ENCODE results near the gene PRH1.

The PRH1 gene

DNA sequence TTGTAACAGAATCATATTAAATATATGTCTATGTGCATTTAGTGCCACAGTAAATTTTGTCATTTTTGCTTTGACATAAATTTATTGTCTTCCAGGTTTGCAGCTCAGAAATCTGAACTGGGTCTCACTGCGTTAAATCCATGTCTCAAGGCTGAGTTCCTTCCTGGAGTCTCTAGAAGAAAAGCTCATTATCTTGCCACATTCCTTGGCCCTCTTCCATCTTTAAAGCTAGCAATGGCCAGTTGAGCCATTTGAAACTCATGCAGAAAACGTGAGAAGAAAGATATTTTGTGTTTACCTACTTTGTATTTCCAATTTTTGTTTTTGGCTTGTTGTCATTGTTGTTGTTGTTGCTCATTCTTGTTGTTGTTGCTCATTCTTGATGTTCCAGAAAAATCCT, 10.7 kb downstream of the PRH1 start:
- Histone ChIP-seq H3K36me3 (ENCODE audit: control insufficient read depth in 1 of 2, insufficient read depth in 2 of 2, low read length in 2 of 2) (peaks cover 0 to 3% of the 10 kb centered on the region in 2 experiments), H3K23ac (ENCODE audit: low read length) (no peak overlapping the region), H2AK5ac (ENCODE audit: low read length) (no peak overlapping the region), H3K4me3 (ENCODE audit: low read depth, low read length) (no peak overlapping the region), H3K18ac (ENCODE audit: low read length) (no peak overlapping the region), H4K91ac (ENCODE audit: low read depth, low read length) (no peak overlapping the region), H4K8ac (ENCODE audit: low read depth, low read length) (no peak overlapping the region), H2BK120ac (ENCODE audit: insufficient read depth, low read length, poor library complexity) (no peak overlapping the region), H3K27me3 (ENCODE audit: insufficient read depth, low read length) (no peaks in the 10 kb centered on the region), H2BK12ac (ENCODE audit: low read length) (no peak overlapping the region), H3K9me3 (ENCODE audit: insufficient read depth, low read depth, low read length) (no peaks in the 10 kb centered on the region), H3K4me1 (ENCODE audit: control insufficient read depth in 1 of 2, insufficient read depth in 2 of 2, low read length in 2 of 2) (no peaks in the 10 kb centered on the region), H2AFZ (ENCODE audit: insufficient read depth, low read length, poor library complexity) (no peak overlapping the region), H3K9ac (ENCODE audit: low read length) (no peak overlapping the region), H4K12ac (ENCODE audit: low read depth, low read length) (no peak overlapping the region), H3K27ac (ENCODE audit: low read depth, low read length) (no peak overlapping the region), H3K79me1 (ENCODE audit: low read length) (no peaks in the 10 kb centered on the region), H3K14ac (ENCODE audit: low read length) (no peak overlapping the region), H3K79me2 (ENCODE audit: control insufficient read depth, insufficient read depth, low read length, poor library complexity) (no peaks in the 10 kb centered on the region), H3K4ac (ENCODE audit: low read depth, low read length) (no peak overlapping the region), H2BK5ac (ENCODE audit: low read depth, low read length, poor library complexity) (no peak overlapping the region), H3K4me2 (ENCODE audit: low read length) (no peak overlapping the region)
- no CpG with 5 or more reads among the region's 2 CpGs for WGBS (ENCODE audit: extremely low coverage, insufficient coverage, insufficient read length)
- DNase-seq: no peak

DNA sequence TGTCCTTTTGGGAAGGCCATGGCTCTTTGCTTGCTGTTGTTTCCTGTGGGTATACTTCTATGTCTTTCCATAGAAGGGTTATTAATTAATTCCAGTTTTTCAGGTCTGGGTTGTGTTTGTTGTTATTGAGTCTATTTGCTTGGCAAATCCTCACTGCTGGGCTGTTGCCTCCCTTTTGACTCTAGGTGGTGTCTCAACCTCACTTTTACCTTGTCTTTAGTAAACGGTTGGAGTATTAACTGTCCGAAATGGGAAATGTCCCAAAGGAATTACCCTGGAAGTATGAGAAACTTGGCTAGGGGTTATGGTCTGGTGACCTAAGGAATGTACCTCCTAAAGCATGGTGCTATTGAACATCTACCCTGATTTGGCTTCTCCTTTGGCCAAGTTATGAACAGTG, 16.7 kb downstream of the PRH1 start:
- no peak overlapping the region for H3K4me2 ChIP-seq (ENCODE audit: low read length)
- no peak overlapping the region for H2BK5ac ChIP-seq (ENCODE audit: low read depth, low read length, poor library complexity)
- H3K23ac ChIP-seq (ENCODE audit: low read length): no peak overlapping the region
- no peaks in the 10 kb centered on the region for H3K4me1 ChIP-seq (ENCODE audit: control insufficient read depth in 1 of 2, insufficient read depth in 2 of 2, low read length in 2 of 2)
- no peaks in the 10 kb centered on the region for H3K36me3 ChIP-seq (ENCODE audit: control insufficient read depth in 1 of 2, insufficient read depth in 2 of 2, low read length in 2 of 2)
- no peak overlapping the region for H3K14ac ChIP-seq (ENCODE audit: low read length)
- WGBS (ENCODE audit: extremely low coverage, insufficient coverage, insufficient read length): no CpG with 5 or more reads among the region's 2 CpGs
- H4K8ac ChIP-seq (ENCODE audit: low read depth, low read length): no peak overlapping the region
- H2AK5ac ChIP-seq (ENCODE audit: low read length): no peak overlapping the region
- H3K27ac ChIP-seq (ENCODE audit: low read depth, low read length): no peak overlapping the region
- H3K4ac ChIP-seq (ENCODE audit: low read depth, low read length): no peak overlapping the region
- H3K9me3 ChIP-seq (ENCODE audit: insufficient read depth, low read depth, low read length): no peaks in the 10 kb centered on the region
- H3K18ac ChIP-seq (ENCODE audit: low read length): no peak overlapping the region
- H3K27me3 ChIP-seq (ENCODE audit: insufficient read depth, low read length): no peaks in the 10 kb centered on the region
- H3K4me3 ChIP-seq (ENCODE audit: low read depth, low read length): no peak overlapping the region
- no peak overlapping the region for H2BK120ac ChIP-seq (ENCODE audit: insufficient read depth, low read length, poor library complexity)
- peak in 1 of 2 donors; percentile 8 for DNase-seq
- no peak overlapping the region for H2AFZ ChIP-seq (ENCODE audit: insufficient read depth, low read length, poor library complexity)
- H3K79me2 ChIP-seq (ENCODE audit: control insufficient read depth, insufficient read depth, low read length, poor library complexity): no peaks in the 10 kb centered on the region
- no peak overlapping the region for H4K12ac ChIP-seq (ENCODE audit: low read depth, low read length)
- H3K79me1 ChIP-seq (ENCODE audit: low read length): no peaks in the 10 kb centered on the region
- no peak overlapping the region for H4K91ac ChIP-seq (ENCODE audit: low read depth, low read length)
- no peak overlapping the region for H3K9ac ChIP-seq (ENCODE audit: low read length)
- H2BK12ac ChIP-seq (ENCODE audit: low read length): no peak overlapping the region

DNA sequence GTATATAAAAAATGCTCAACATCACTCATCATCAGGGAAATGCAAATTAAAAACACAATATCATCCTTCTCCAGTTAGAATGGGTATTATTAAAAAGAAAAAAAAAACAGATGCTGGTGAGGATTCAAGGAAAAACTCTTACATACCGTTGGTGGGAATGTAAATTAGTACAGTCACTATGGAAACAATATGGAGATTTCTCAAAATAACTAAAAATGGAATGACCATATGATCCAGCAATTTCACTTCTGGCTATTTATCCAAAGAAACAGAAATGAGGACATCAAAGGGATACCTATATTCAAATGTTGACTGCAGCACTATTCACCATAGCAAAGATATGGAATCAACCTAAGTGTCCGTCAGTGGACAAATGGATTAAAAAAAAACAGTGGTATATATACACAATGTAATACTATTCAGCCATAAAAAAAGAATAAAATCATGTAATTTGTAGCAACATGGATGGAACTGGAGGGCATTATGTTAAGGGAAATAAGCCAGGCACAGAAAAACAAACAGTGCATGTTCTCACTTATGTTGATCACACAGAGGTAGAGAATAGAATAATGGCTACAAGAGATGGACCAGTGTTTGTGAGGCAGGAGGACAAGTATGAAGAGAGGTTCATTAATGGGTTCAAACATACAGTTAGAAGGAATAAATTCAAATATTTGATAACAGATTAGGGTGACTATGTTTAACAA, 20.4 kb downstream of the PRH1 start:
- H2BK120ac ChIP-seq (ENCODE audit: insufficient read depth, low read length, poor library complexity): no peak overlapping the region
- WGBS (ENCODE audit: extremely low coverage, insufficient coverage, insufficient read length): no CpG with 5 or more reads among the region's 2 CpGs
- H2AFZ ChIP-seq (ENCODE audit: insufficient read depth, low read length, poor library complexity): no peak overlapping the region
- no peak overlapping the region for H4K91ac ChIP-seq (ENCODE audit: low read depth, low read length)
- no peak overlapping the region for H3K4me2 ChIP-seq (ENCODE audit: low read length)
- H3K27me3 ChIP-seq (ENCODE audit: insufficient read depth, low read length): no peaks in the 10 kb centered on the region
- H3K18ac ChIP-seq (ENCODE audit: low read length): no peak overlapping the region
- H3K4ac ChIP-seq (ENCODE audit: low read depth, low read length): no peak overlapping the region
- H3K4me3 ChIP-seq (ENCODE audit: low read depth, low read length): no peak overlapping the region
- no peaks in the 10 kb centered on the region for H3K36me3 ChIP-seq (ENCODE audit: control insufficient read depth in 1 of 2, insufficient read depth in 2 of 2, low read length in 2 of 2)
- no peak overlapping the region for H3K9ac ChIP-seq (ENCODE audit: low read length)
- H3K9me3 ChIP-seq (ENCODE audit: insufficient read depth, low read depth, low read length): no peaks in the 10 kb centered on the region
- no peak overlapping the region for H2BK5ac ChIP-seq (ENCODE audit: low read depth, low read length, poor library complexity)
- no peak overlapping the region for H3K23ac ChIP-seq (ENCODE audit: low read length)
- H3K14ac ChIP-seq (ENCODE audit: low read length): no peak overlapping the region
- no peak overlapping the region for H3K27ac ChIP-seq (ENCODE audit: low read depth, low read length)
- H4K12ac ChIP-seq (ENCODE audit: low read depth, low read length): no peak overlapping the region
- H2AK5ac ChIP-seq (ENCODE audit: low read length): no peak overlapping the region
- H4K8ac ChIP-seq (ENCODE audit: low read depth, low read length): no peak overlapping the region
- peak in 1 of 2 donors; percentile 31 for DNase-seq
- no peaks in the 10 kb centered on the region for H3K4me1 ChIP-seq (ENCODE audit: control insufficient read depth in 1 of 2, insufficient read depth in 2 of 2, low read length in 2 of 2)
- no peaks in the 10 kb centered on the region for H3K79me2 ChIP-seq (ENCODE audit: control insufficient read depth, insufficient read depth, low read length, poor library complexity)
- no peak overlapping the region for H2BK12ac ChIP-seq (ENCODE audit: low read length)
- H3K79me1 ChIP-seq (ENCODE audit: low read length): no peaks in the 10 kb centered on the region

DNA sequence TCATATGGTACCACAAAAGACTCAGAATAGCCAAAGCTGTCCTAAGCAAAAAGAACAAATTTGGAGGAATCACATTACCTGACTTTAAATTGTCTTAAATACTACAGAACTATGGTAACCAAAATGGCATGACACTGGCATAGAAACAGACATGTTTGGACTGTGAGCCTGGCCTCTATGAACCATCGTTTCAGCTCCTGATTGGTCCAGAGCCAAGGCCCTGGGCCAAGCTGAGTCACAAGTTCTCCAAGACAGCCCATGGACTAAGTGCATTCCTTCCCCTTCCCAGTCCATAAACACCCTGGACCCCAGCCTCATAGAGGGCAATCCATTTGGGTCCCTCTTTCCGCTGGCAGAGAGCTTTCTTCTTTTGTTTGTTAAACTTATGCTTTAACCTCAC, 22.7 kb downstream of the PRH1 start:
- no CpG with 5 or more reads among the region's 2 CpGs for WGBS (ENCODE audit: extremely low coverage, insufficient coverage, insufficient read length)
- Histone ChIP-seq H3K23ac (ENCODE audit: low read length) (no peak overlapping the region), H2BK5ac (ENCODE audit: low read depth, low read length, poor library complexity) (no peak overlapping the region)

More for the DNA sequence above, 22.7 kb downstream of the PRH1 start:
- H4K91ac ChIP-seq (ENCODE audit: low read depth, low read length): no peak overlapping the region
- H3K9me3 ChIP-seq (ENCODE audit: insufficient read depth, low read depth, low read length): peaks cover 1% of the 10 kb centered on the region
- peaks cover 0 to under 1% of the 10 kb centered on the region in 2 experiments for H3K36me3 ChIP-seq (ENCODE audit: control insufficient read depth in 1 of 2, insufficient read depth in 2 of 2, low read length in 2 of 2)
- H3K27ac ChIP-seq (ENCODE audit: low read depth, low read length): no peak overlapping the region
- no peak for DNase-seq
- H3K18ac ChIP-seq (ENCODE audit: low read length): no peak overlapping the region
- H3K79me2 ChIP-seq (ENCODE audit: control insufficient read depth, insufficient read depth, low read length, poor library complexity): no peaks in the 10 kb centered on the region
- no peak overlapping the region for H3K4me3 ChIP-seq (ENCODE audit: low read depth, low read length)
- H3K4ac ChIP-seq (ENCODE audit: low read depth, low read length): no peak overlapping the region
- H2AK5ac ChIP-seq (ENCODE audit: low read length): no peak overlapping the region
- no peak overlapping the region for H2BK12ac ChIP-seq (ENCODE audit: low read length)
- H3K9ac ChIP-seq (ENCODE audit: low read length): no peak overlapping the region
- no peak overlapping the region for H3K4me2 ChIP-seq (ENCODE audit: low read length)
- no peak overlapping the region for H3K14ac ChIP-seq (ENCODE audit: low read length)
- no peak overlapping the region for H4K12ac ChIP-seq (ENCODE audit: low read depth, low read length)
- no peak overlapping the region for H2BK120ac ChIP-seq (ENCODE audit: insufficient read depth, low read length, poor library complexity)
- no peak overlapping the region for H4K8ac ChIP-seq (ENCODE audit: low read depth, low read length)
- H3K79me1 ChIP-seq (ENCODE audit: low read length): no peaks in the 10 kb centered on the region
- H3K4me1 ChIP-seq (ENCODE audit: control insufficient read depth in 1 of 2, insufficient read depth in 2 of 2, low read length in 2 of 2): no peaks in the 10 kb centered on the region
- no peak overlapping the region for H2AFZ ChIP-seq (ENCODE audit: insufficient read depth, low read length, poor library complexity)
- H3K27me3 ChIP-seq (ENCODE audit: insufficient read depth, low read length): no peaks in the 10 kb centered on the region

Measured in trophoblast cell (in vitro differentiated cells and primary cell).